HepG2 (cell line): ENCODE results near the gene WDR43.

Experiments
- EZH2 ChIP-seq: conservative IDR thresholded peaks from 2 replicates; pipeline ENCODE4 v1.6.1; 2012; ENCODE audit warnings: mild to moderate bottlenecking, low read depth, low read length, moderate library complexity
- FOXK1 ChIP-seq: sonication (generic); formaldehyde crosslinking; IDR thresholded peaks from 2 replicates; pipeline ENCODE4 v1.4.0; 2020; ENCODE audit warnings: low read depth, missing genetic modification reagents, borderline replicate concordance
- GABPB1 ChIP-seq: IDR thresholded peaks from 2 replicates; pipeline ENCODE4 v1.6.1; 2016; ENCODE audit warnings: mild to moderate bottlenecking, missing genetic modification reagents, moderate library complexity, missing compliant biosample characterization
- MAFF ChIP-seq: IDR thresholded peaks from 2 replicates; pipeline ENCODE4 v1.6.1; 2011; ENCODE audit warnings: low read depth, low read length, improper control_type of control experiment
- MTA1 ChIP-seq: sonication (generic); formaldehyde crosslinking; IDR thresholded peaks from 2 replicates; pipeline ENCODE4 v1.4.0; 2020; ENCODE audit warnings: missing genetic modification reagents, mild to moderate bottlenecking, borderline replicate concordance
- MXI1 ChIP-seq: IDR thresholded peaks from 3 replicates; pipeline ENCODE4 v1.6.1; 2012; ENCODE audit warnings: low read depth, low read length, inconsistent platforms, borderline replicate concordance
- NFATC3 ChIP-seq: sonication (generic); formaldehyde crosslinking; IDR thresholded peaks from 2 replicates; pipeline ENCODE4 v1.5.1; 2020; ENCODE audit warnings: mild to moderate bottlenecking, missing genetic modification reagents
- ZNF460 ChIP-seq: sonication (generic); formaldehyde crosslinking; IDR thresholded peaks from 2 replicates; pipeline ENCODE4 v1.5.1; 2020; ENCODE audit warnings: missing genetic modification reagents, mild to moderate bottlenecking, borderline replicate concordance
- TF ChIP-seq, protein P1 (sequence below): IDR thresholded peaks from 2 replicates; pipeline ENCODE4 v1.6.1; 2012; ENCODE audit warnings: inconsistent platforms

DNA sequence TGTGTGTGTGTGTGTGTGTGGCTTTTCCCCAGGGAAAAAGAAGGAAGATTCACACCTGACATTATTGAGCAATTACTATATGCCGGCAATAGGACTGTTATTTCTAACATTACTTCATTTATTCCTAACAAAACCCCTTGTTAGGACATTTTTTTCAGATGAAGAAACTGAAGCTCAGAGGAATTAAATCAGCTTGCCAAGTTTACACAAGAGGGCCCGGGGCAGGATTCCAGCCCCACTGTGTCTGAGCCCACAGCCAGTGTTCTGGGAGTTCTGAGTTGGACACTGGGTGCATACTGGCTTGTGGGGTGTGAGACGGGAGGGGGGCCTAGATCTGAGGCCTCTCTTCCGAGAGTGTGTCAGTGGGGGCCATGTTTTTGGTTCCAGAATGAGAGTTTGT, 96.6 kb downstream of the WDR43 start:
- TF ChIP-seq GABPB1 (CRISPR knock-in tag) (no peak), MXI1 (no peak), EZH2 (no peak), ZNF460 (CRISPR knock-in tag) (no peak), NFATC3 (CRISPR knock-in tag) (no peak), MAFF (no peak), FOXK1 (no peak), MTA1 (CRISPR knock-in tag) (no peak)
- TF ChIP-seq, protein P1, sequence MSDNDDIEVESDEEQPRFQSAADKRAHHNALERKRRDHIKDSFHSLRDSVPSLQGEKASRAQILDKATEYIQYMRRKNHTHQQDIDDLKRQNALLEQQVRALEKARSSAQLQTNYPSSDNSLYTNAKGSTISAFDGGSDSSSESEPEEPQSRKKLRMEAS, result no peak
